MM.1S (cell line): Measurements from ENCODE around the gene TMC1.

Experiments used
- DNase-seq: peaks from one replicate; pipeline ENCODE4 v3.0.0-alpha.2; 2015
- H2AFZ ChIP-seq: fragments of 300-600 bp; sonication (generic); 2 replicates; pipeline ENCODE4 v1.6.0; 2016; ENCODE audit warnings: antibody characterized with exemption, low read length
- H3F3A ChIP-seq: fragments of 300-600 bp; sonication (generic); 2 replicates; pipeline ENCODE4 v1.6.1; 2016; ENCODE audit warnings: mild to moderate bottlenecking, antibody characterized with exemption, low read length, moderate library complexity, mixed read lengths; ENCODE audit not compliant: insufficient read depth
- H3K27ac ChIP-seq: fragments of 300-600 bp; sonication (generic); 2 replicates; pipeline ENCODE4 v1.5.1; 2016; ENCODE audit warnings: mild to moderate bottlenecking, low read length
- H3K27me3 ChIP-seq: fragments of 300-600 bp; sonication (generic); replicated peaks from 2 replicates; pipeline ENCODE4 v1.6.0; 2016; ENCODE audit warnings: low read length; ENCODE audit not compliant: insufficient read depth
- H3K36me3 ChIP-seq: fragments of 300-600 bp; sonication (generic); replicated peaks from 2 replicates; pipeline ENCODE4 v1.6.1; 2016; ENCODE audit warnings: mild to moderate bottlenecking, low read length, mixed read lengths; ENCODE audit not compliant: insufficient read depth
- H3K4me1 ChIP-seq: fragments of 300-600 bp; sonication (generic); 2 replicates; pipeline ENCODE4 v1.6.1; 2016; ENCODE audit warnings: low read length, mixed read lengths
- H3K4me2 ChIP-seq: fragments of 300-600 bp; sonication (generic); 2 replicates; pipeline ENCODE4 v1.6.0; 2016; ENCODE audit warnings: low read depth, low read length
- H3K4me3 ChIP-seq: fragments of 300-600 bp; sonication (generic); 2 replicates; pipeline ENCODE4 v1.5.1; 2016; ENCODE audit warnings: low read length, mixed read lengths
- H3K79me2 ChIP-seq: fragments of 300-600 bp; sonication (generic); 2 replicates; pipeline ENCODE4 v1.6.1; 2016; ENCODE audit warnings: mixed run types, low read length, mixed read lengths
- H3K9ac ChIP-seq: fragments of 300-600 bp; sonication (generic); 2 replicates; pipeline ENCODE4 v1.6.1; 2016; ENCODE audit warnings: low read length, mixed read lengths
- H3K9me2 ChIP-seq: fragments of 300-600 bp; sonication (generic); replicated peaks from 2 replicates; pipeline ENCODE4 v1.6.1; 2016; ENCODE audit warnings: mild to moderate bottlenecking, low read length, mixed read lengths; ENCODE audit not compliant: insufficient read depth
- H3K9me3 ChIP-seq: fragments of 300-600 bp; sonication (generic); replicated peaks from 2 replicates; pipeline ENCODE4 v1.6.1; 2016; ENCODE audit warnings: mild to moderate bottlenecking, low read length, mixed read lengths; ENCODE audit not compliant: insufficient read depth
- H4K20me1 ChIP-seq: fragments of 300-600 bp; sonication (generic); 2 replicates; pipeline ENCODE4 v1.6.1; 2016; ENCODE audit warnings: mild to moderate bottlenecking, low read length, moderate library complexity, mixed read lengths; ENCODE audit not compliant: insufficient read depth
- CTCF ChIP-seq: fragments of 300-600 bp; sonication (generic); IDR thresholded peaks from 2 replicates; pipeline ENCODE4 v1.5.1; 2016; ENCODE audit warnings: antibody characterized with exemption, low read length, mixed read lengths
- EZH2 ChIP-seq: fragments of 300-600 bp; sonication (generic); optimal IDR thresholded peaks from 2 replicates; pipeline ENCODE3; 2017; ENCODE audit warnings: low read depth, mild to moderate bottlenecking, antibody characterized with exemption, low read length, mixed read lengths
- EZH2phosphoT487 ChIP-seq: fragments of 300-600 bp; sonication (generic); IDR thresholded peaks from 2 replicates; pipeline ENCODE4 v1.6.1; 2018; ENCODE audit warnings: antibody characterized with exemption, low read length

The TMC1 gene

GRCh38 chr9:72807765-72808445, 286.5 kb downstream of the TMC1 start:
- peak; percentile 21 for TF ChIP-seq CTCF
- no peak for TF ChIP-seq EZH2
- no peak for TF ChIP-seq EZH2phosphoT487
- H2AFZ ChIP-seq = no peak overlapping the region
- H3K9me3 ChIP-seq = no peaks in the 10 kb centered on the region
- no peak overlapping the region for H3K27ac ChIP-seq
- H4K20me1 ChIP-seq = no peaks in the 10 kb centered on the region
- H3K4me1 ChIP-seq = no peaks in the 10 kb centered on the region
- H3K36me3 ChIP-seq = no peaks in the 10 kb centered on the region
- H3K79me2 ChIP-seq = no peaks in the 10 kb centered on the region
- no peaks in the 10 kb centered on the region for H3K27me3 ChIP-seq
- H3K4me3 ChIP-seq = no peak overlapping the region
- H3K9me2 ChIP-seq = no peaks in the 10 kb centered on the region
- DNase-seq = no peak
- no peak overlapping the region for H3K4me2 ChIP-seq
- no peak overlapping the region for H3K9ac ChIP-seq
- H3F3A ChIP-seq = no peaks in the 10 kb centered on the region

DNA sequence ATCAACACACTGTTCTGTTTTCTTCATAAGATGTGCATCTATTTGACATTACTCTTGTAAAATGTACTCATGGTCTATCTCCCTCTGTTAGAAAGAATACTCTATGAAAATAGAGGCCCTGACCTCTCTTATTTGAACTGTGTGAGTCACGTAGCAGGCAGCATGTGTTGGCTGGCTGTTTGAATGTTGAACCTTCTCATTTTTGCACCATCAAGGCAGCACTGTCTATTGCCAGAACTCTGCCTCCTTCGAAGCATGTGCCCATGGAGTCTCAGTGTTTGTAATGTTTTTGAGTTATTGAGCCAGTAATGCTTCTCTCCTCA, 287.0 kb downstream of the TMC1 start:
- Histone ChIP-seq H3K79me2 (no peaks in the 10 kb centered on the region), H4K20me1 (no peaks in the 10 kb centered on the region), H3K9me2 (no peaks in the 10 kb centered on the region), H2AFZ (no peak overlapping the region), H3F3A (no peaks in the 10 kb centered on the region), H3K36me3 (no peaks in the 10 kb centered on the region), H3K4me2 (no peak overlapping the region), H3K4me1 (no peaks in the 10 kb centered on the region), H3K9ac (no peak overlapping the region), H3K9me3 (no peaks in the 10 kb centered on the region), H3K4me3 (no peak overlapping the region), H3K27ac (no peak overlapping the region), H3K27me3 (no peaks in the 10 kb centered on the region)
- no peak for TF ChIP-seq EZH2phosphoT487
- no peak for TF ChIP-seq EZH2
- TF ChIP-seq CTCF = no peak
- no peak for DNase-seq

DNA sequence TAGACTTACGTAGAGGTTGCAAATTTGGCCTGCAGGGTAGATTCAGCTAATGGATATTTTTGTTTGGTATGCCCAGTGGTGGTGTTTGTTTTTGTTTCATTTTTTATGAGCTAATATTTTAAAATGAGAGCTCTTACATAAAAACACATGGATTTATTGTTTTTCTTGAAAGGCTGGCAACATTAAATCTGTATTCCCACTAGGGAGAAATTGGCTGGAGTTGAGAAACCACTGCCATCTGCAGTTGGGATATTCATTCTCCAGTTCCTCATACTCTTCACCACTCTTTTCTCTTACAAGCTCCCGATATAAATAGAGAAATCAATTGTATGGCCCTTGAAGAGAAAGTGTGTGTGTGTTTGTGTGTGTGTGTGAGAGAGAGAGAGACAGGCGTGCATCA, 288.2 kb downstream of the TMC1 start:
- Histone ChIP-seq H3K4me3 (no peak overlapping the region), H3K9me2 (no peaks in the 10 kb centered on the region), H3K4me1 (no peaks in the 10 kb centered on the region), H3K27ac (no peak overlapping the region), H3K79me2 (no peaks in the 10 kb centered on the region), H2AFZ (no peak overlapping the region), H3K36me3 (no peaks in the 10 kb centered on the region), H3K9me3 (no peaks in the 10 kb centered on the region), H3K9ac (no peak overlapping the region), H4K20me1 (no peaks in the 10 kb centered on the region), H3F3A (no peaks in the 10 kb centered on the region), H3K27me3 (no peaks in the 10 kb centered on the region), H3K4me2 (no peak overlapping the region)
- TF ChIP-seq EZH2 = no peak
- no peak for TF ChIP-seq CTCF
- no peak for TF ChIP-seq EZH2phosphoT487
- DNase-seq = no peak
